Body of pancreas (tissue), 4 donors: Measurements from ENCODE around the gene MRTFA. TPM values are rescaled to one million over a fixed set of nuclear protein-coding genes. Genes with fewer than 3 reads are reported as not detected.

ENCODE experiments used
- ATAC-seq: fragments of 150-250 bp; one replicate; pipeline ENCODE4 v1.9.1; 2016
- DNase-seq, 4 donors: peaks; one replicate each; pipeline ENCODE4 v3.0.0-alpha.2; 2019
- H3K27ac ChIP-seq, 4 donors: fragments of 200-600 bp; sonication (generic); 1 replicate in 3 of 4; 2 replicates in 1 of 4; pipeline versions ENCODE4 v1.5.1 to v1.6.1; 2016 to 2019; ENCODE audit warnings: mild to moderate bottlenecking in 1 of 4, mixed read lengths in 1 of 4, moderate library complexity in 1 of 4
- H3K27me3 ChIP-seq, 2 donors: fragments of 200-600 bp; sonication (generic); one replicate each; pipeline ENCODE4 v1.6.0; 2016; ENCODE audit warnings: mild to moderate bottlenecking in 1 of 2
- H3K36me3 ChIP-seq, 2 donors: fragments of 200-600 bp; sonication (generic); replicated peaks in 1 of 2; 2 replicates each; pipeline ENCODE4 v1.5.1; 2016; ENCODE audit warnings: low read depth in 2 of 2; ENCODE audit not compliant: insufficient read depth in 1 of 2
- H3K4me1 ChIP-seq: fragments of 200-600 bp; sonication (generic); one replicate; pipeline ENCODE4 v1.6.0; 2016
- H3K4me3 ChIP-seq, 2 donors: fragments of 200-600 bp; sonication (generic); 1 replicate in 1 of 2; 2 replicates in 1 of 2; pipeline ENCODE4 v1.5.1; 2016 to 2019
- H3K9me3 ChIP-seq, 3 donors: fragments of 200-600 bp; sonication (generic); 1 replicate in 2 of 3; 2 replicates in 1 of 3; pipeline ENCODE4 v1.5.1; 2016
- POLR2A ChIP-seq, 3 donors: fragments of 450-650 bp; IDR thresholded peaks; one replicate each; pipeline ENCODE4 v1.6.1; 2016; ENCODE audit warnings: antibody characterized with exemption in 3 of 3, mild to moderate bottlenecking in 2 of 3
- WGBS, 2 donors: methylation state at CpG; one replicate each; pipeline ENCODE4 v1.1.5; 2017; 5-methylcytosine and 5-hydroxymethylcytosine counted together
- intact Hi-C: fragments of 100-400 bp; cut with DNase I; formaldehyde crosslinking; loops from one replicate; pipeline ENCODE4 v1.15.1; 2023
- total RNA-seq, 2 donors: library from RNA; depleted of rRNA; stranded (reverse); fragments of >200 nt; gene quantifications; one replicate each; pipeline ENCODE4 v1.1.0, GENCODE V29; 2016
- TF ChIP-seq, protein P1 (sequence below), 7 experiments: fragments of 450-650 bp in 4 of 7; fragments of 200-600 bp in 3 of 7; sonication (generic) in 3 of 7; IDR thresholded peaks; one replicate each; pipeline ENCODE4 v1.5.1; 2016 to 2019; ENCODE audit warnings: antibody characterized with exemption in 7 of 7

Gene MRTFA
- total RNA-seq, 2 donors from 2014 or later: 47.0 to 71.5 TPM

DNA sequence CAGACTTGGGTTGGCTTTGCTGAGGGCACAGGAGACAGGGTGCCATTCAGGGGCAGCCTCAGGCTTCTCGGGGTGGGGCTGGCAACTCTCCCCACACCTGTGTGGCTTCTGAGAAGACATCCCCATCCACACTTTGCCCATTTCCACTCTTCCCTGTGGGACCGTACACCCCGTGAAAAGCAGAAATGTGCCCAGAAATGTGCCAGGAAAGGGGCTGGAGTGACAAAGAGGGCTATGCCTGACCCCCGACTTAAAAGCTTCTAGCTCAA lies 215.5 kb downstream of the MRTFA start:
- Histone ChIP-seq H3K4me1 (no peaks in the 10 kb centered on the region), H3K36me3 (peaks cover 0 to 27% of the 10 kb centered on the region in 2 donors), H3K4me3 (no peak overlapping the region), H3K9me3 (no peaks in the 10 kb centered on the region), H3K27ac (no peak overlapping the region), H3K27me3 (no peaks in the 10 kb centered on the region)
- no peak for ATAC-seq
- whole genome bisulfite sequencing, 2 donors: 89% methylated on average over 4 of the region's 4 CpGs
- DNase-seq: no peak
- no peak for TF ChIP-seq POLR2A (IDR thresholded peaks at IDR 0.05)
- TF ChIP-seq, protein P1, sequence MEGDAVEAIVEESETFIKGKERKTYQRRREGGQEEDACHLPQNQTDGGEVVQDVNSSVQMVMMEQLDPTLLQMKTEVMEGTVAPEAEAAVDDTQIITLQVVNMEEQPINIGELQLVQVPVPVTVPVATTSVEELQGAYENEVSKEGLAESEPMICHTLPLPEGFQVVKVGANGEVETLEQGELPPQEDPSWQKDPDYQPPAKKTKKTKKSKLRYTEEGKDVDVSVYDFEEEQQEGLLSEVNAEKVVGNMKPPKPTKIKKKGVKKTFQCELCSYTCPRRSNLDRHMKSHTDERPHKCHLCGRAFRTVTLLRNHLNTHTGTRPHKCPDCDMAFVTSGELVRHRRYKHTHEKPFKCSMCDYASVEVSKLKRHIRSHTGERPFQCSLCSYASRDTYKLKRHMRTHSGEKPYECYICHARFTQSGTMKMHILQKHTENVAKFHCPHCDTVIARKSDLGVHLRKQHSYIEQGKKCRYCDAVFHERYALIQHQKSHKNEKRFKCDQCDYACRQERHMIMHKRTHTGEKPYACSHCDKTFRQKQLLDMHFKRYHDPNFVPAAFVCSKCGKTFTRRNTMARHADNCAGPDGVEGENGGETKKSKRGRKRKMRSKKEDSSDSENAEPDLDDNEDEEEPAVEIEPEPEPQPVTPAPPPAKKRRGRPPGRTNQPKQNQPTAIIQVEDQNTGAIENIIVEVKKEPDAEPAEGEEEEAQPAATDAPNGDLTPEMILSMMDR (IDR thresholded peaks at IDR 0.05): no peak
- intact Hi-C loops: no loop called here

DNA sequence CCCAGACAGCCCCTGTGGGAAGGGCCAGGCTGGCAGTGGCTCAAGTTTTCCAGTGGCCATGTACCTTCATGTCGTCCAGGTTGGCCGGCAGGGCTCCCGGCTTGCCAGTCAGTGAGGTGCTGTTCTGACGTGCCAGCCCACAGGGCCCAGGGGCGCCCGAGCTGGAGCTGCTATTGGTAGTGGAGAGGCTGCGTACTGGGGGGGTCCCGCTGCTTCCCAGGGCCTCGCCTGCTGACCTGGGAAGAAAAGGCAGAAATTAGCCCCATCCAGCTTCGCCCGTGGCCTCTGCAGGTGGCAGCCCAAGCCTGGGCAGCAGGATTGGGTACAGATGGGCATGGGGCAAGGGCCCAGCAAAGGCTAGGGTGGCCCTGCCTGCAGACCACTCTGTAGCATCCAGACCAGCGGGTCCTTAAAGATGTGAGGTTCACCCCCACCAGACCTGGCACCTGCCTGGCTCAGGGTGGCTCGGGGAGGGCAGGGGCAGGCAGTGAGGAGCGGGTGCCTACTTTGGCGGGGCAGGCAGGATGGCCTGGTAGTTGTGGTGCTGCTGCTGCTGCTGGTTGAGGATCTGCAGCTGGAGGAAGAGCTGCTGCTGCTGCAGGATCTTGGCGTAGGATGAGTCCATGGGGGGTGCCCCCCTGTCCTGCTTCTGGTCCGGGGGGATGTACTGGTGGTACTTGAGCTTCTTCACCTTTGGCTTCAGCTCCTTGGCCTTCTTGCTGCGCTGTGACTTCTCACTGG lies 216.0 kb downstream of the MRTFA start:
- TF ChIP-seq, protein P1 (IDR thresholded peaks at IDR 0.05): no peak
- no peak for TF ChIP-seq POLR2A (IDR thresholded peaks at IDR 0.05)
- WGBS, 2 donors: 92 to 93% methylated on average over 5 to 15 of the region's 18 CpGs
- H3K27ac ChIP-seq: no peak overlapping the region
- no peaks in the 10 kb centered on the region for H3K4me1 ChIP-seq
- DNase-seq (no peak), ATAC-seq (no peak)
- peaks cover 0 to 27% of the 10 kb centered on the region in 2 donors for H3K36me3 ChIP-seq
- intact Hi-C loops: no loop called here
- H3K27me3 ChIP-seq: no peaks in the 10 kb centered on the region
- H3K9me3 ChIP-seq: no peaks in the 10 kb centered on the region
- no peak overlapping the region for H3K4me3 ChIP-seq

DNA sequence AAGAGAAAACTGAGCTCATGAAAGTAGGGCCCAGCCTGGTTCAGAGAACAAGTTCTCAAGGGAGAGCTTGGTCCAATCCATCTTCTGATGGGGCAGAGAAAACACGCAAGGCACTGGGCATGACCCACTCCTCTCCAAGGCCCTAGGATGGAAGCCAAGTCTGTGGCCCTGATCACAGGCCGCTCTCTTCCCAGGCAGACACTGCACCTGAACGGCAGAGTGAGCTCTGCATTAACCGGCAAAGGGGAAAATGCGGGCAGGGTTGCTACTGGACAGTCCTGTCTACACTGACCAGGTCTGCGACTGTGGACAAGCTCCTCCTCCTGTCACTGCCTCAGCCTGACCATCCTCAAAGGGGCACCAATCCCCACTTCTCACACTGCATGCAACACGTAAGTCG lies 216.8 kb downstream of the MRTFA start:
- peaks cover 0 to 26% of the 10 kb centered on the region in 2 donors for H3K36me3 ChIP-seq
- H3K4me3 ChIP-seq: no peak overlapping the region
- DNase-seq (no peak), ATAC-seq (no peak)
- no peaks in the 10 kb centered on the region for H3K9me3 ChIP-seq
- H3K4me1 ChIP-seq: no peaks in the 10 kb centered on the region
- TF ChIP-seq POLR2A (IDR thresholded peaks at IDR 0.05): no peak
- no peak overlapping the region for H3K27ac ChIP-seq
- H3K27me3 ChIP-seq: no peaks in the 10 kb centered on the region
- WGBS, 2 donors: 72% methylated on average over 8 of the region's 8 CpGs; no CpG with 5 or more reads in 1 of the 2 donors
- intact Hi-C loops: no loop called here

DNA sequence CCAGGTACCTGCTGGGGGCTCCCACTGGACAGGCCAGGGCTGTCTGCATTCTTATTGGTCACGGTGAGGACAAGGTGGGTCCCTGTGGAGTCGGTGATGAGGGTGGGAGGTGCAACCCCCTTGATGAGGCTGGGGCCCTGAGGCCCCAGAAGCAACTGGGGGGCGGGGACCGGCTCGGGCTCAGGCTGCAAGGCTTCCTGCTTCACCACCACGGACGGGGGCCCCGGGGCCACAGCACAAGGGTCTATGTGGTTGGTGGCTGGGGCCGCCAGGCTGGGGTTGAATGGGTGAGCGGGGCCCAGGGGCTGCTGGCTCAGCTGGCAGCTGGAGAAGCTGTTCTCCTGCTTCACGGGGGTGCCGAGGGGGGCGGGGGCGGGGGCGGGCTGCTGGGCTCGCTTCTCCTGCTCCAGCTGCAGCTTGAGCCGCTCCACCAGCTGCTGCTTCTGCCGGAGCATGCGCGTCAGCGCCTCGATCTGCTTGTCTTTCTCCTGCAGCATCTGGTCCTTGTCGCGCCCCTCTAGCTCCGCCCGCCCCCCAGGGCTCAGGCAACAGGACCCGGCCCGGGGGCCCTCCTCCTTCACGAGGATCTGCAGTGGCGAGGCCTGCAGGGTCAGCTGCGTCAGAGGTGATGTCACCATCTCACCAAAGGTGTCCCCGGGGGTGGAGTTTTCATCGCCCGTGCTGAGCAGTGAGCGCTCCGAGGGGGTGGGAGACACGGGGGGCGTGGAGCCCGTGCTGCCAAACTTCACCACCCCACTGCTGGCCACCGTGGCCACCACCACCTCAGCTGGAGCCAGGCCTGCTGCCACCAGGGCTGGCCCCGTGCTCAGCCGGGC lies 217.9 kb downstream of the MRTFA start:
- 86 to 98% methylated on average over 10 to 33 of the region's 42 CpGs for WGBS, 2 donors
- Histone ChIP-seq H3K4me1 (no peaks in the 10 kb centered on the region), H3K36me3 (peaks cover 0 to 25% of the 10 kb centered on the region in 2 donors), H3K27ac (no peak overlapping the region), H3K27me3 (no peaks in the 10 kb centered on the region), H3K4me3 (no peak overlapping the region), H3K9me3 (no peaks in the 10 kb centered on the region)
- TF ChIP-seq POLR2A (IDR thresholded peaks at IDR 0.05): no peak
- TF ChIP-seq, protein P1 (IDR thresholded peaks at IDR 0.05): no peak
- ATAC-seq: no peak
- DNase-seq: no peak
- intact Hi-C loops: no loop called here

DNA sequence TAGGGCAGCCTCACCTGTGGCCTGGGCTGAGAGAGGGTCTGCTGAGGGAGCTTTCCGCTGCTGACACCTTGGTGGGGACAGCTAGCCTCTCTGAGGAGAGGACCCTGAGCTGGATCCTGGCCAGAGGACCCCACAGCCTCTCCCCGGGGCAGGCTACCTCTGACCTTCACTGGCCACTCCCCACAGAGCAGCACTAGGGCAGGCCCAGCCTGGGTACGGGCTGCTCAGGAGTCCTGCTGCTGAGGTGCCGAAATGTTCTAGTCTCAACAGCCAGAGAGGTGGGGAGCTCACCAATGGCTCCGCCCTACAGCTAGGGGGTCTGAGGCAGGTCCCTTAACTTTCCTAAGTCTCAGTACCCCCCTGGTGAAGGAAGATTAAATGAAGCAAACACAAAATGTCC lies 218.6 kb downstream of the MRTFA start:
- intact Hi-C loops: no loop called here
- ATAC-seq: no peak
- WGBS, 2 donors: 100% methylated on average over 5 of the region's 5 CpGs; no CpG with 5 or more reads in 1 of the 2 donors
- H3K27ac ChIP-seq: no peak overlapping the region
- H3K4me3 ChIP-seq: no peak overlapping the region
- H3K36me3 ChIP-seq: peaks cover 0 to 23% of the 10 kb centered on the region in 2 donors
- no peak for TF ChIP-seq POLR2A (IDR thresholded peaks at IDR 0.05)
- TF ChIP-seq, protein P1 (IDR thresholded peaks at IDR 0.05): no peak
- no peaks in the 10 kb centered on the region for H3K9me3 ChIP-seq
- no peaks in the 10 kb centered on the region for H3K4me1 ChIP-seq
- no peaks in the 10 kb centered on the region for H3K27me3 ChIP-seq
- no peak for DNase-seq
